GM12878 (cell line): ENCODE data around the gene TMEM181.

ENCODE experiments used
- ATF2 ChIP-seq: IDR thresholded peaks from 2 replicates; pipeline ENCODE4 v1.6.1; 2012; ENCODE audit warnings: low read length, inconsistent platforms
- CREM ChIP-seq: IDR thresholded peaks from 2 replicates; pipeline ENCODE4 v1.6.1; 2014; ENCODE audit warnings: antibody characterized with exemption, low read depth
- CTCF ChIP-seq, 3 experiments: IDR thresholded peaks in 2 of 3; conservative IDR thresholded peaks in 1 of 3; 2 replicates each; pipeline ENCODE4 v1.5.1; 2011; ENCODE audit warnings: low read depth in 3 of 3, low read length in 3 of 3, mild to moderate bottlenecking in 3 of 3, control low read depth in 2 of 3, moderate library complexity in 2 of 3, inconsistent platforms in 1 of 3, mixed read lengths in 1 of 3; ENCODE audit not compliant: control insufficient read depth in 2 of 3, insufficient read depth in 1 of 3; ENCODE audit errors: extremely low read depth in 1 of 3
- EZH2 ChIP-seq: IDR thresholded peaks from 2 replicates; pipeline ENCODE4 v1.6.1; 2012; ENCODE audit warnings: low read depth, mild to moderate bottlenecking, control low read depth, inconsistent platforms, low read length, borderline replicate concordance; ENCODE audit not compliant: control insufficient read depth
- FOXM1 ChIP-seq: IDR thresholded peaks from 2 replicates; pipeline ENCODE4 v1.6.1; 2012; ENCODE audit warnings: low read depth, mild to moderate bottlenecking, inconsistent platforms, low read length, moderate library complexity
- JUND ChIP-seq: IDR thresholded peaks from 2 replicates; pipeline ENCODE4 v1.6.1; 2012; ENCODE audit warnings: low read depth, mild to moderate bottlenecking, low read length, improper control_type of control experiment, moderate library complexity
- NFYB ChIP-seq: IDR thresholded peaks from 2 replicates; pipeline ENCODE4 v1.6.1; 2011; ENCODE audit warnings: low read depth, mild to moderate bottlenecking, low read length, improper control_type of control experiment, moderate library complexity; ENCODE audit not compliant: insufficient read depth
- NRF1 ChIP-seq: conservative IDR thresholded peaks from 2 replicates; pipeline ENCODE4 v1.6.1; 2011; ENCODE audit warnings: mild to moderate bottlenecking, low read depth, low read length, improper control_type of control experiment
- POLR2A ChIP-seq: IDR thresholded peaks from 2 replicates; pipeline ENCODE4 v1.6.1; 2011; ENCODE audit warnings: low read depth, mild to moderate bottlenecking, low read length
- POLR2AphosphoS5 ChIP-seq: IDR thresholded peaks from 2 replicates; pipeline ENCODE4 v1.6.1; 2011; ENCODE audit warnings: mild to moderate bottlenecking, low read length, inconsistent platforms
- POU2F2 ChIP-seq: IDR thresholded peaks from 3 replicates; pipeline ENCODE4 v1.6.1; 2011; ENCODE audit warnings: low read depth, mild to moderate bottlenecking, low read length, borderline replicate concordance

- TF ChIP-seq CREM (no peak), CTCF (IDR thresholded peaks at IDR 0.05 in 2 of 3, conservative IDR thresholded peaks at IDR 0.05 in 1 of 3; ENCODE audit: control insufficient read depth in 2 of 3, extremely low read depth in 1 of 3, insufficient read depth in 1 of 3, low read depth in 3 of 3, low read length in 3 of 3) (no peak), FOXM1 (no peak), NFYB (no peak), POU2F2 (no peak), JUND (no peak), POLR2A (no peak), NRF1 (no peak), EZH2 (no peak), ATF2 (no peak), POLR2AphosphoS5 (no peak)
Observed at GRCh38 chr6:158517038-158517437, 42.9 kb upstream of the TMEM181 start.
